H1 (cell line): ENCODE measurements around the gene SNRNP70. TPM values are rescaled to one million over a fixed set of nuclear protein-coding genes. Genes with fewer than 3 reads are reported as not detected.

Experiments
- CTCF ChIA-PET: fragments of 300-600 bp; sonication (Branson Sonifier 250); formaldehyde crosslinking; loops from one replicate; lab custom pipeline; 2021; ENCODE audit not compliant: partially characterized antibody; lab: Charles Lee
- POLR2A ChIA-PET: fragments of 300-600 bp; sonication (Branson Sonifier 250); formaldehyde crosslinking; loops from one replicate; lab custom pipeline; 2021; ENCODE audit warnings: inconsistent platforms; ENCODE audit not compliant: partially characterized antibody; lab: Charles Lee
- DNase-seq, 2 experiments: peaks; one replicate each; pipeline versions ENCODE4 v3.0.0 to v3.0.0-alpha.2; 2010 to 2022; ENCODE audit warnings: low spot score in 2 of 2, low read depth in 1 of 2, mixed read lengths in 1 of 2
- FAIRE-seq: peaks from 2 replicates; lab custom pipeline; 2011; peaks lifted over from hg19 to GRCh38; lab: Jason Lieb, UNC
- H2AFZ ChIP-seq: 2 replicates; pipeline ENCODE4 v1.8.1; 2012; ENCODE audit warnings: low read length, inconsistent platforms
- H2AK5ac ChIP-seq: 2 replicates; pipeline ENCODE4 v1.6.1; 2013; ENCODE audit warnings: low read depth, low read length
- H2BK120ac ChIP-seq: replicated peaks from 2 replicates; pipeline ENCODE3; 2013; ENCODE audit warnings: low read depth, low read length, inconsistent platforms
- H2BK12ac ChIP-seq: 2 replicates; pipeline ENCODE4 v1.6.1; 2013; ENCODE audit warnings: low read depth, low read length
- H2BK15ac ChIP-seq: 2 replicates; pipeline ENCODE4 v1.6.1; 2013; ENCODE audit warnings: low read length
- H2BK20ac ChIP-seq: 2 replicates; pipeline ENCODE4 v1.6.1; 2013; ENCODE audit warnings: low read length
- H2BK5ac ChIP-seq: 2 replicates; pipeline ENCODE4 v1.6.1; 2013; ENCODE audit warnings: low read depth, low read length
- H3K14ac ChIP-seq: 2 replicates; pipeline ENCODE4 v1.6.1; 2013; ENCODE audit warnings: inconsistent platforms; ENCODE audit not compliant: insufficient read length
- H3K18ac ChIP-seq: 2 replicates; pipeline ENCODE4 v1.6.1; 2013; ENCODE audit warnings: low read length; ENCODE audit errors: extremely low read depth
- H3K23ac ChIP-seq: 2 replicates; pipeline ENCODE4 v1.6.1; 2013; ENCODE audit warnings: inconsistent platforms; ENCODE audit not compliant: insufficient read length
- H3K23me2 ChIP-seq: 2 replicates; pipeline ENCODE4 v1.6.1; 2013; ENCODE audit warnings: low read depth, low read length
- H3K27ac ChIP-seq: 2 replicates; pipeline ENCODE4 v1.6.1; 2011; ENCODE audit warnings: low read depth, low read length, inconsistent platforms
- H3K27me3 ChIP-seq, 4 experiments: replicated peaks in 1 of 4; 1 replicate in 1 of 4; 2 replicates in 3 of 4; pipeline versions ENCODE4 v1.6.1 to v1.8.1; 2011 to 2013; ENCODE audit warnings: low read length in 3 of 4, mild to moderate bottlenecking in 3 of 4, inconsistent platforms in 2 of 4, mixed read lengths in 2 of 4, moderate library complexity in 1 of 4; ENCODE audit not compliant: control insufficient read depth in 3 of 4, insufficient read depth in 3 of 4; ENCODE audit errors: extremely low read depth in 1 of 4
- H3K36me3 ChIP-seq, 4 experiments: 2 replicates each; pipeline versions ENCODE4 v1.6.1 to v1.8.1; 2011 to 2013; ENCODE audit warnings: mild to moderate bottlenecking in 4 of 4, low read length in 3 of 4, moderate library complexity in 2 of 4, control low read depth in 1 of 4, inconsistent platforms in 1 of 4; ENCODE audit not compliant: insufficient read depth in 4 of 4, control insufficient read depth in 2 of 4
- H3K4ac ChIP-seq: replicated peaks from 2 replicates; pipeline ENCODE3; 2013; ENCODE audit warnings: low read length, low read depth, mixed read lengths, inconsistent platforms; ENCODE audit not compliant: insufficient read length
- H3K4me1 ChIP-seq, 4 experiments: replicated peaks in 1 of 4; 1 replicate in 1 of 4; 2 replicates in 3 of 4; pipeline versions ENCODE4 v1.6.1 to v1.8.1; 2011 to 2013; ENCODE audit warnings: low read length in 3 of 4, inconsistent platforms in 2 of 4, mixed read lengths in 1 of 4; ENCODE audit not compliant: insufficient read depth in 4 of 4, control insufficient read depth in 3 of 4
- H3K4me2 ChIP-seq, 2 experiments: 2 replicates each; pipeline versions ENCODE4 v1.6.1 to v1.8.1; 2011 to 2013; ENCODE audit warnings: low read depth in 2 of 2, low read length in 2 of 2, control low read depth in 1 of 2, inconsistent platforms in 1 of 2, mild to moderate bottlenecking in 1 of 2; ENCODE audit not compliant: insufficient read depth in 1 of 2
- H3K4me3 ChIP-seq, 4 experiments: fragments of 200-600, 300-600 bp in 1 of 4; sonication (generic), shearing (Covaris generic), sonication (Bioruptor Twin) in 1 of 4; 2 replicates each; pipeline versions ENCODE4 v1.5.1 to v1.8.1; 2011 to 2016; ENCODE audit warnings: low read length in 4 of 4, low read depth in 3 of 4, control low read depth in 2 of 4, inconsistent platforms in 2 of 4, mild to moderate bottlenecking in 2 of 4, mixed read lengths in 1 of 4, moderate library complexity in 1 of 4; ENCODE audit not compliant: insufficient read depth in 2 of 4; ENCODE audit errors: extremely low read depth in 1 of 4
- H3K56ac ChIP-seq: replicated peaks from 2 replicates; pipeline ENCODE3; 2013; ENCODE audit warnings: low read depth, mild to moderate bottlenecking, mixed read lengths, low read length, inconsistent platforms; ENCODE audit not compliant: insufficient read length
- H3K79me1 ChIP-seq: 2 replicates; pipeline ENCODE4 v1.6.1; 2013; ENCODE audit warnings: low read depth, low read length, control low read depth
- H3K79me2 ChIP-seq, 2 experiments: 2 replicates each; pipeline versions ENCODE4 v1.6.1 to v1.8.1; 2012 to 2013; ENCODE audit warnings: low read length in 2 of 2, mild to moderate bottlenecking in 2 of 2, inconsistent platforms in 1 of 2; ENCODE audit not compliant: insufficient read depth in 2 of 2, control insufficient read depth in 1 of 2
- H3K9ac ChIP-seq, 4 experiments: replicated peaks in 1 of 4; 1 replicate in 1 of 4; 2 replicates in 3 of 4; pipeline versions ENCODE4 v1.6.1 to v1.8.1; 2011 to 2013; ENCODE audit warnings: low read depth in 3 of 4, low read length in 3 of 4, control low read depth in 2 of 4, mild to moderate bottlenecking in 2 of 4, moderate library complexity in 2 of 4, inconsistent platforms in 1 of 4; ENCODE audit errors: extremely low read depth in 1 of 4
- H3K9me3 ChIP-seq, 2 experiments: 2 replicates each; pipeline versions ENCODE4 v1.6.1 to v1.8.1; 2012 to 2013; ENCODE audit warnings: mild to moderate bottlenecking in 2 of 2, moderate library complexity in 2 of 2, control low read depth in 1 of 2, inconsistent platforms in 1 of 2, low read depth in 1 of 2, low read length in 1 of 2, mixed read lengths in 1 of 2; ENCODE audit not compliant: insufficient read depth in 2 of 2
- H4K20me1 ChIP-seq, 2 experiments: replicated peaks in 1 of 2; 2 replicates each; pipeline versions ENCODE3 to v1.8.1; 2011 to 2013; ENCODE audit warnings: inconsistent platforms in 2 of 2, low read length in 2 of 2, mild to moderate bottlenecking in 1 of 2; ENCODE audit not compliant: insufficient read depth in 2 of 2, control insufficient read depth in 1 of 2
- H4K5ac ChIP-seq: 2 replicates; pipeline ENCODE4 v1.6.1; 2013; ENCODE audit warnings: low read length, low read depth, mixed read lengths, inconsistent platforms; ENCODE audit not compliant: insufficient read length
- H4K8ac ChIP-seq: 2 replicates; pipeline ENCODE4 v1.8.0; 2013; ENCODE audit warnings: mild to moderate bottlenecking, moderate library complexity, low read length, inconsistent platforms; ENCODE audit not compliant: insufficient read depth; ENCODE audit errors: extremely low read depth
- H4K91ac ChIP-seq: replicated peaks from 2 replicates; pipeline ENCODE3; 2013; ENCODE audit warnings: low read length, mixed read lengths, inconsistent platforms; ENCODE audit not compliant: insufficient read length
- CEBPB ChIP-seq: IDR thresholded peaks from 2 replicates; pipeline ENCODE4 v1.6.1; 2012; ENCODE audit warnings: low read depth, low read length
- HDAC2 ChIP-seq, 2 experiments: fragments of 300-600 bp in 1 of 2; sonication (generic) in 1 of 2; IDR thresholded peaks; 2 replicates each; pipeline ENCODE4 v1.6.1; 2011 to 2012; ENCODE audit warnings: low read depth in 2 of 2, low read length in 2 of 2, mild to moderate bottlenecking in 2 of 2, moderate library complexity in 2 of 2, borderline replicate concordance in 1 of 2, inconsistent platforms in 1 of 2
- KDM1A ChIP-seq: fragments of 200-600, 300-600 bp; sonication (generic); IDR thresholded peaks from 2 replicates; pipeline ENCODE4 v1.7.1; 2016; ENCODE audit warnings: mild to moderate bottlenecking, low read length, borderline replicate concordance
- KDM4A ChIP-seq: IDR thresholded peaks from one replicate; pipeline ENCODE4 v1.7.1; 2012; ENCODE audit warnings: low read depth, mild to moderate bottlenecking, moderate library complexity, low read length, inconsistent platforms; ENCODE audit not compliant: severe bottlenecking
- POU5F1 ChIP-seq: IDR thresholded peaks from 2 replicates; pipeline ENCODE4 v1.6.1; 2011; ENCODE audit warnings: low read depth, mild to moderate bottlenecking, low read length, moderate library complexity
- RAD21 ChIP-seq, 2 experiments: IDR thresholded peaks in 1 of 2; conservative IDR thresholded peaks in 1 of 2; 2 replicates each; pipeline ENCODE4 v1.6.1; 2011; ENCODE audit warnings: low read depth in 2 of 2, low read length in 2 of 2, improper control_type of control experiment in 1 of 2, inconsistent platforms in 1 of 2, mild to moderate bottlenecking in 1 of 2, moderate library complexity in 1 of 2
- RNF2 ChIP-seq: fragments of 200-900, 300-1000 bp; sonication (generic); IDR thresholded peaks from 2 replicates; pipeline ENCODE4 v1.7.1; 2016; ENCODE audit warnings: borderline replicate concordance, low read depth, mild to moderate bottlenecking, antibody characterized with exemption, low read length; ENCODE audit not compliant: poor library complexity, severe bottlenecking; ENCODE audit errors: missing control alignments
- SIN3A ChIP-seq, 2 experiments: IDR thresholded peaks in 1 of 2; conservative IDR thresholded peaks in 1 of 2; 2 replicates each; pipeline ENCODE4 v1.6.1; 2011 to 2012; ENCODE audit warnings: low read length in 2 of 2, improper control_type of control experiment in 1 of 2, low read depth in 1 of 2, mild to moderate bottlenecking in 1 of 2
- SIX5 ChIP-seq: IDR thresholded peaks from 2 replicates; pipeline ENCODE4 v1.6.1; 2011; ENCODE audit warnings: mild to moderate bottlenecking, low read depth, low read length
- TBP ChIP-seq: IDR thresholded peaks from 2 replicates; pipeline ENCODE4 v1.6.1; 2011; ENCODE audit warnings: low read depth, low read length, improper control_type of control experiment
- WGBS, 2 experiments: shearing (Covaris generic) in 1 of 2; methylation state at CpG; one replicate each; pipeline versions ENCODE4 v1.1.6 to v1.1.7; 2013 to 2015; ENCODE audit warnings: low lambda C conversion rate in 2 of 2, mixed read lengths in 2 of 2, inconsistent platforms in 1 of 2, low coverage in 1 of 2, missing lambda C conversion rate in 1 of 2; ENCODE audit not compliant: insufficient replicate concordance in 2 of 2, insufficient coverage in 1 of 2, insufficient read length in 1 of 2; ENCODE audit errors: extremely low coverage in 1 of 2, missing lambda C conversion rate in 1 of 2; 5-methylcytosine and 5-hydroxymethylcytosine counted together
- polyA plus RNA-seq, 7 experiments: library from polyadenylated mRNA; depleted of rRNA in 3 of 7; stranded (reverse) in 5 of 7; unstranded in 2 of 7; fragments of >200 nt in 5 of 7; fragments of 200-250 nt in 2 of 7; gene quantifications; 1 replicate in 5 of 7; 2 replicates in 1 of 7; 4 replicates in 1 of 7; pipeline versions ENCODE4 v1.2.1 to v1.2.3, GENCODE V29; 2011 to 2013; ENCODE audit warnings: missing spikeins in 2 of 7, mixed read lengths in 2 of 7
- total RNA-seq: library from RNA; stranded (reverse); fragmentation: NEBNext Ultra II Directional; extraction: Animal tissue kit (Norgen Biotek cat#: 25700); gene quantifications from 2 replicates; pipeline ENCODE4 v1.2.1, GENCODE V29; 2021
- TF ChIP-seq, protein P1 (sequence below): IDR thresholded peaks from 2 replicates; pipeline ENCODE4 v1.6.1; 2011; ENCODE audit warnings: low read length, improper control_type of control experiment

Gene SNRNP70
- total and polyA plus RNA-seq, 2 of the 8 experiments (the other 6 are each of a cell fraction or from before 2014, with no cell fraction given), result 231 to 235 TPM

DNA sequence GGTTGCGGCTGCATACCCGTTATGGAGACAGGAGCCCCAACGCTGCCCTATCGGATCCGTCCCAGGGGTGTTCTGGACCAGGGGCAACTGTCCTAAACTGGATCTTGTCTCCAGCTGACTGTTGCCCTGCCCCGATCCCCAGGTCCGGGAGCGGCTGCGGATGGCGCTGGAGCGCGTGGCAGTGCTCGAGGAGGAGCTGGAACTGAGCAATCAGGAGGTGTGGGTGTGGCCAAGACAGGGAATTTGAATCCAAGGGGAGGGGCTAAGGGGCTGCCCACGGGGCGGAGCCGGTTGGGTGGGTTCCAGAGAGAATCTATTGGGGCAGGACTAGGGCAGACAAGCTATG lies 44.0 kb downstream of the SNRNP70 start:
- no peak overlapping the region for H2BK5ac ChIP-seq
- H2BK20ac ChIP-seq, result no peak overlapping the region
- DNase-seq, result peak in 1 of 2 experiments; percentile 63
- 75% methylated on average over 16 of the region's 16 CpGs; no CpG with 5 or more reads in 1 of the 2 experiments for WGBS, 2 experiments
- peak overlapping the region; percentile 93 to 98 for H3K4me2 ChIP-seq
- H3K9me3 ChIP-seq, result no peaks in the 10 kb centered on the region
- no peaks in the 10 kb centered on the region for H3K79me1 ChIP-seq
- H3K18ac ChIP-seq, result peak overlapping the region; percentile 60
- CTCF ChIA-PET, result interaction anchor here (0.6 to 9.7 kb wide), 17 partner anchors 9 to 214 kb away, joined by 3 to 99 read pairs (median 5); partner anchors contain the start of genes GYS1 and RUVBL2
- H3K27ac ChIP-seq, result no peak overlapping the region
- no peak overlapping the region for H4K5ac ChIP-seq
- peak overlapping the region; percentile 20 to 74 (median 52); a peak in 4 of 8 replicates for H3K4me3 ChIP-seq
- no peaks in the 10 kb centered on the region; a peak in 2 of 7 replicates for H3K27me3 ChIP-seq
- H2BK120ac ChIP-seq, result no peak overlapping the region
- peak overlapping the region; percentile 100; the same call in 1 of the 2 replicates for H2BK15ac ChIP-seq
- peaks cover 4 to 19% (median 8%) of the 10 kb centered on the region in 4 experiments for H3K4me1 ChIP-seq
- no peak overlapping the region for H2AFZ ChIP-seq
- POLR2A ChIA-PET, result interaction anchor here (0.9 to 2.3 kb wide), 11 partner anchors 9 to 324 kb away, joined by 3 to 17 read pairs (median 5); partner anchors contain the start of genes ALDH16A1 and PPFIA3
- peaks cover 13% of the 10 kb centered on the region for H3K23me2 ChIP-seq
- no peak overlapping the region for H4K91ac ChIP-seq
- H3K4ac ChIP-seq, result no peak overlapping the region
- H2BK12ac ChIP-seq, result 0 out of 2 replicates have a peak overlapping the region, but pooled peaks have one; percentile 87
- no peak overlapping the region for H3K56ac ChIP-seq
- H3K9ac ChIP-seq, result no peak overlapping the region
- H3K36me3 ChIP-seq, result peaks cover 0 to 3% (median 0%) of the 10 kb centered on the region in 4 experiments; a peak in 1 of 8 replicates
- no peak overlapping the region for H3K14ac ChIP-seq
- no peak overlapping the region for H4K8ac ChIP-seq
- no peak overlapping the region; the same call in 1 of the 2 replicates for H2AK5ac ChIP-seq
- no peak overlapping the region for H3K23ac ChIP-seq
- peaks cover 0 to 2% of the 10 kb centered on the region in 2 experiments for H4K20me1 ChIP-seq
- FAIRE-seq, result no peak
- no peaks in the 10 kb centered on the region for H3K79me2 ChIP-seq
- TF ChIP-seq SIX5 (no peak), KDM4A (no peak), RNF2 (no peak), CEBPB (no peak), HDAC2 (IDR thresholded peaks at IDR 0.05; ENCODE audit: borderline replicate concordance in 1 of 2, low read depth in 2 of 2, low read length in 2 of 2) (no peak), RAD21 (IDR thresholded peaks at IDR 0.05 in 1 of 2, conservative IDR thresholded peaks at IDR 0.05 in 1 of 2; ENCODE audit: low read depth in 2 of 2, low read length in 2 of 2) (no peak), POU5F1 (no peak), TBP (no peak), SIN3A (conservative IDR thresholded peaks at IDR 0.05 in 1 of 2, IDR thresholded peaks at IDR 0.05 in 1 of 2; ENCODE audit: low read depth in 1 of 2, low read length in 2 of 2) (no peak), KDM1A (no peak)
- TF ChIP-seq, protein P1, sequence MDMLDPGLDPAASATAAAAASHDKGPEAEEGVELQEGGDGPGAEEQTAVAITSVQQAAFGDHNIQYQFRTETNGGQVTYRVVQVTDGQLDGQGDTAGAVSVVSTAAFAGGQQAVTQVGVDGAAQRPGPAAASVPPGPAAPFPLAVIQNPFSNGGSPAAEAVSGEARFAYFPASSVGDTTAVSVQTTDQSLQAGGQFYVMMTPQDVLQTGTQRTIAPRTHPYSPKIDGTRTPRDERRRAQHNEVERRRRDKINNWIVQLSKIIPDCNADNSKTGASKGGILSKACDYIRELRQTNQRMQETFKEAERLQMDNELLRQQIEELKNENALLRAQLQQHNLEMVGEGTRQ, result no peak
